ENCODE measurements around the gene PTCD1.

DNA sequence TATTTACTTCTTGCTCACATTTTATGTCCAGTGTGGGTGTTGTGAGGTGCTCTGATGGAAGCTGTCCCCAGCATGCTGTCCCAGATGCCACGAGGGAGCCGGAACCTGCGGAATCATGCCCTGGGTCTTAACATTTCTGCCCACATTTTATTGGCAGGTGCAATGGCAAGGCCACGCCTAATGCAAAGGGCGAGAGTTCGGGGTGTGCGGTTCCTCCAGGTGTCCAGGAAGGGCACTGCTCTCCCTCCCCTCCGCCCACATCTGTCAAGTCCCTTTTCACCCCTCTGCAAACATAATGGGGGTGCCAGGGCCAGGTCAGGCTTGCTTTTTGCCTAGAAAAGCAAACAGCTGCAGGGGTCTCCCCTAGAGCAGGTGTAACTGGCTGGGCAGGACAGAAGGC, 46.6 kb downstream of the PTCD1 start:
- TF ChIP-seq FOXK2 (IDR thresholded peaks at IDR 0.05) (no peak), BHLHE40 (IDR thresholded peaks at IDR 0.05; ENCODE audit: borderline replicate concordance) (no peak)
